ENCODE measurements around the gene CLSTN1. TPM values are rescaled to one million over a fixed set of nuclear protein-coding genes. Genes with fewer than 3 reads are reported as not detected.

The CLSTN1 gene
- total and polyA plus RNA-seq, 2 of the 8 experiments (the other 6 are each of a cell fraction or from before 2014, with no cell fraction given): 34.2 to 97.4 TPM

- Histone ChIP-seq H3K79me1 (ENCODE audit: low read depth, low read length) (no peaks in the 10 kb centered on the region), H3K56ac (replicated peaks; ENCODE audit: insufficient read length, low read depth, low read length) (no peak overlapping the region), H3K4me1 (replicated peaks in 1 of 4; ENCODE audit: control insufficient read depth in 3 of 4, insufficient read depth in 4 of 4, low read length in 3 of 4) (peaks cover 5 to 24% (median 15%) of the 10 kb centered on the region in 4 experiments), H3K27me3 (replicated peaks in 1 of 4; ENCODE audit: control insufficient read depth in 3 of 4, extremely low read depth in 1 of 4, insufficient read depth in 3 of 4, low read length in 3 of 4) (peaks cover 0 to 13% (median 11%) of the 10 kb centered on the region in 4 experiments; a peak in 6 of 7 replicates), H3K23ac (ENCODE audit: insufficient read length) (no peak overlapping the region), H3K36me3 (ENCODE audit: control insufficient read depth in 2 of 4, insufficient read depth in 4 of 4, low read length in 3 of 4) (no peaks in the 10 kb centered on the region), H2AK5ac (ENCODE audit: low read depth, low read length) (0 out of 2 replicates have a peak overlapping the region, but pooled peaks have one; percentile 9), H2AFZ (ENCODE audit: low read length) (no peak overlapping the region), H3K23me2 (ENCODE audit: low read depth, low read length) (peaks cover 25% of the 10 kb centered on the region), H4K5ac (ENCODE audit: insufficient read length, low read depth, low read length) (no peak overlapping the region), H2BK120ac (replicated peaks; ENCODE audit: low read depth, low read length) (no peak overlapping the region), H3K18ac (ENCODE audit: extremely low read depth, low read length) (no peak overlapping the region; the same call in 1 of the 2 replicates), H3K79me2 (ENCODE audit: control insufficient read depth in 1 of 2, insufficient read depth in 2 of 2, low read length in 2 of 2) (no peaks in the 10 kb centered on the region), H3K4me3 (ENCODE audit: extremely low read depth in 1 of 4, insufficient read depth in 2 of 4, low read depth in 3 of 4, low read length in 4 of 4) (peak overlapping the region in 1 of 4 experiments; percentile 81; a peak in 1 of 8 replicates), H2BK15ac (ENCODE audit: low read length) (no peak overlapping the region), H3K4me2 (ENCODE audit: insufficient read depth in 1 of 2, low read depth in 2 of 2, low read length in 2 of 2) (peak overlapping the region; percentile 86 to 98; a peak in 3 of 4 replicates), H3K9me3 (ENCODE audit: insufficient read depth in 2 of 2, low read depth in 1 of 2, low read length in 1 of 2) (no peaks in the 10 kb centered on the region), H3K9ac (replicated peaks in 1 of 4; ENCODE audit: extremely low read depth in 1 of 4, low read depth in 3 of 4, low read length in 3 of 4) (no peak overlapping the region), H4K8ac (ENCODE audit: extremely low read depth, insufficient read depth, low read length) (no peak overlapping the region), H3K14ac (ENCODE audit: insufficient read length) (no peak overlapping the region), H4K91ac (replicated peaks; ENCODE audit: insufficient read length, low read length) (no peak overlapping the region), H3K27ac (ENCODE audit: low read depth, low read length) (no peak overlapping the region), H3K4ac (replicated peaks; ENCODE audit: insufficient read length, low read depth, low read length) (no peak overlapping the region), H2BK12ac (ENCODE audit: low read depth, low read length) (no peak overlapping the region), H4K20me1 (replicated peaks in 1 of 2; ENCODE audit: control insufficient read depth in 1 of 2, insufficient read depth in 2 of 2, low read length in 2 of 2) (no peaks in the 10 kb centered on the region), H2BK5ac (ENCODE audit: low read depth, low read length) (no peak overlapping the region), H2BK20ac (ENCODE audit: low read length) (no peak overlapping the region; the same call in 1 of the 2 replicates)
- DNase-seq (ENCODE audit: low read depth in 1 of 2, low spot score in 2 of 2) (no peak), FAIRE-seq (peak; percentile 7)
- WGBS, 2 experiments (ENCODE audit: extremely low coverage in 1 of 2, insufficient coverage in 1 of 2, insufficient read length in 1 of 2, insufficient replicate concordance in 2 of 2, low coverage in 1 of 2, low lambda C conversion rate in 2 of 2, missing lambda C conversion rate in 1 of 2): 87% methylated on average over 6 of the region's 6 CpGs; no CpG with 5 or more reads in 1 of the 2 experiments
- CTCF ChIA-PET (ENCODE audit: partially characterized antibody): interaction anchor here (0.6 to 7.3 kb wide), 10 partner anchors 12 to 214 kb away, joined by 3 to 49 read pairs (median 8); no protein-coding TSS in a partner anchor
- POLR2A ChIA-PET (ENCODE audit: partially characterized antibody): interaction anchor here (0.7 to 2.3 kb wide), 5 partner anchors 12 to 412 kb away, joined by 3 to 8 read pairs (median 4); no protein-coding TSS in a partner anchor
- TF ChIP-seq POU5F1 (IDR thresholded peaks at IDR 0.05; ENCODE audit: low read depth, low read length): no peak
- no peak for TF ChIP-seq CBX5 (IDR thresholded peaks at IDR 0.05; ENCODE audit: low read depth, low read length)
- no peak for TF ChIP-seq PHF8 (conservative IDR thresholded peaks at IDR 0.05; ENCODE audit: low read depth, low read length)
- TF ChIP-seq KDM5A (IDR thresholded peaks at IDR 0.05; ENCODE audit: low read length): no peak
- TF ChIP-seq BCL11A (IDR thresholded peaks at IDR 0.05; ENCODE audit: low read depth in 2 of 2, low read length in 2 of 2): no peak
- TF ChIP-seq CTBP2 (IDR thresholded peaks at IDR 0.05; ENCODE audit: borderline replicate concordance, insufficient read depth, insufficient read length, low read length): no peak
- TF ChIP-seq SUZ12 (IDR thresholded peaks at IDR 0.05; ENCODE audit: low read length): no peak
- no peak for TF ChIP-seq RFX5 (IDR thresholded peaks at IDR 0.05; ENCODE audit: borderline replicate concordance, low read depth, low read length)
- TF ChIP-seq POLR2AphosphoS5 (IDR thresholded peaks at IDR 0.05; ENCODE audit: low read depth, low read length): no peak
- TF ChIP-seq RNF2 (IDR thresholded peaks at IDR 0.05; ENCODE audit: borderline replicate concordance, low read depth, low read length, missing control alignments, poor library complexity, severe bottlenecking): no peak
- no peak for TF ChIP-seq SIN3A (conservative IDR thresholded peaks at IDR 0.05 in 1 of 2, IDR thresholded peaks at IDR 0.05 in 1 of 2; ENCODE audit: low read depth in 1 of 2, low read length in 2 of 2)
- no peak for TF ChIP-seq KDM1A (IDR thresholded peaks at IDR 0.05; ENCODE audit: borderline replicate concordance, low read length)
- no peak for TF ChIP-seq FOSL1 (IDR thresholded peaks at IDR 0.05; ENCODE audit: insufficient read depth, low read depth, low read length)
Observed at GRCh38 chr1:9691108-9691445, 132.7 kb downstream of the CLSTN1 start.

All from H1 (cell line).